HUES6 (cell line): ENCODE measurements around the gene CHST13.
"Not testable (repeated sequence)": the region's sequence is repeated elsewhere in the genome, so short reads cannot be mapped to it uniquely, and the experiment has no call there.

Source experiments
- H3K27ac ChIP-seq: 2 replicates; pipeline ENCODE4 v1.7.0; 2013; ENCODE audit warnings: low read depth, mild to moderate bottlenecking, low read length, inconsistent platforms
- H3K27me3 ChIP-seq: 2 replicates; pipeline ENCODE4 v1.6.1; 2013; ENCODE audit warnings: low read length; ENCODE audit not compliant: control insufficient read depth, insufficient read depth
- H3K36me3 ChIP-seq: 2 replicates; pipeline ENCODE4 v1.6.1; 2013; ENCODE audit warnings: low read length; ENCODE audit not compliant: control insufficient read depth, insufficient read depth
- H3K4me1 ChIP-seq: 2 replicates; pipeline ENCODE4 v1.6.1; 2013; ENCODE audit warnings: low read length; ENCODE audit not compliant: control insufficient read depth, insufficient read depth
- H3K4me3 ChIP-seq: 2 replicates; pipeline ENCODE4 v1.5.1; 2013; ENCODE audit warnings: low read depth, low read length
- H3K9ac ChIP-seq: one replicate; pipeline ENCODE4 v1.6.1; 2013; ENCODE audit warnings: mild to moderate bottlenecking, low read length
- H3K9me3 ChIP-seq: 2 replicates; pipeline ENCODE4 v1.6.1; 2013; ENCODE audit warnings: low read depth, low read length; ENCODE audit not compliant: control insufficient read depth, insufficient read depth

Gene CHST13

DNA sequence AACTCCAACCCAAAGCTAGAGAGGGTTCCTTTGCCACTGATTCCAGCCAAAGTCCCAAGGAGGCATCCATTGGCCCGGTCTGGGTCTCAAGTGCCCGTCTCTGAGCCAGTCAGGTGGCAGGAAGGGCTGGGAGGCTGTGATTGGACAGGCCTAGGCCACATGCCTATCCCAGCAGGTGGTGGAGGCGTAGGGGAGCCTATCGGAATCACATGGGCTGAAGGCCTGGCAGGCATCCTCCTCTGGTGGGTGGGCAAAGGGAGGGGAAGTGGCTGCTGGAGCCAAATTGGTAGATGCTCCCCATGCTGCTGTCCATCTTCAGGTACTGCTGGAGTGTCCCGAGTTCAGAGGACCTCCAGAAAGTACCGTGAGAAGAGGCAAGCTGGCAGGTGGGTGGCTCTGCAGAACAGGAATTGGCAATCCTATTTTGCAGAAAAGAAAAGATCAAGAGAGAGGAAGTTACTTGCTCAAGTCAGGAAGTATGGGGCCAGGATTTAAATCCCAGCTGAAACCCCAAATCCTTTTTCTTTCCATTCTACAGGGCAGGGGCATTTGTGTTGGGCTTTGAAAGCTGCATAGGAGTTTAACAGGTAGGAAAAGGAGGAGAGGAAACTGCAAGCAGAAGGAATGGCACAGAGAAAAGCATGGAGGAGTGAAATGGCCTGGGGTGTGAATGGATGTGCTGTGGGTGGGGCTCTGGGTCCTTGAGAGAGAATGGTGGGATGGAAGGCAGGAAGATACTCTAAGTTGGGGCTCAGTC lies 3.7 kb downstream of the CHST13 start:
- no peak overlapping the region for H3K27ac ChIP-seq
- H3K9me3 ChIP-seq, result no peaks in the 10 kb centered on the region
- H3K36me3 ChIP-seq, result no peaks in the 10 kb centered on the region

DNA sequence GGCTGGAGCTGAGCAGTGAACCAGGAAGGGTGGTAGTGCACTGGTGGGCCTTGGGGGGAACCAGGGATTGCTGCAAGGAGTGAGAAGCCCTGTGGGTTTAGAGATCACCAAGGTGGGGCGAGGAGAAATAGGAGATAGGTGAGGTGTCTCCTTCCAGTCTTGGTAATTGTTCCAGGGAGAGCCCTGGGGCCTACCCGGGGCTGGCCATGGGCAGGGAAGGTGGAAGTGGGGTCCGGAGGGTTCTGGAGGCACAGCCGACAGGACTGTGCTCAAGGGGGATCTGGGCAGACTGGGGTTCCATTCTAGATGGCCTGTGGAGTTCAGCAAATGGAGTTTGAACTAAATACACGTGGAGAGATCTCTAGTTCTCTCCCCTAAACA lies 4.5 kb downstream of the CHST13 start:
- Histone ChIP-seq H3K27me3 (peaks cover 28% of the 10 kb centered on the region), H3K4me3 (no peak overlapping the region), H3K9me3 (no peaks in the 10 kb centered on the region), H3K9ac (no peak overlapping the region), H3K27ac (no peak overlapping the region), H3K36me3 (no peaks in the 10 kb centered on the region), H3K4me1 (peaks cover 8% of the 10 kb centered on the region)

More for the DNA sequence above, 3.7 kb downstream of the CHST13 start:
- Histone ChIP-seq H3K4me3 (no peak overlapping the region), H3K4me1 (peaks cover 8% of the 10 kb centered on the region), H3K27me3 (peaks cover 36% of the 10 kb centered on the region), H3K9ac (no peak overlapping the region)

DNA sequence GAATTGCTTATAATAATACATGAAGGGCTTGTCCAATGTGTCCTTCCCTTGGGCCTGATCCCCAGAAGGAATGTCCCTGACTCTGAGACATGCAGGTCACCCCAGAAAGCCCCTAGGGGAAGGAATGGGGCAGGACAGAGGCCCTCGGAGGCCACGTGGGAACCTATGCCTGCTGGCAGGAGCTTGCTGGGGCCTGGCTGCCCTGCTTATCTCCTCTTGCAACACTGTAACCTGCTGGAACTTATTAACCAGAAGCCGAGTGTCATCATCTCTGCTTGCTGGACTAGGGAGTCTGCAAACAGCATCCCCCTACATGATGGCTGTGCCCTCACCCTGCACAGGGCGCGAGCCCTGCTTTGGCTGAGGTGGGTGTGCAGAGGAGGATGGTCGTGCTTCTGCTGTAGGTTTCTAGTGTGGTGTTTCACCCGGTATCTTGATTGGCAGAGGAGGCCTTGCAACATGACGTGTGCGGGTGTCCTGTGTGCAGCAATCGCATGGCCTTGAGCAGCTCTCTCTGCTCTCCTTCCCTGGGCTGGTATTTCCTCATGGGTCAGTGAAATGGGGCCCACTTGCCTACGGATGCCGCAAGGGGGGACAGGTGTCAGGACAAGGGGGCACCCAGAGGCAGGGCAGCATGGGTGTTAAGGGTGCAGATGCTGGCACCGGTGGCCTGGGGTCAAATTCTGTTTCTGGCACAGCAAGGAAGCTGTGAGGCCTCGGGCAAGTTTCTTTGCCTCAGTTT lies 5.0 kb downstream of the CHST13 start:
- Histone ChIP-seq H3K36me3 (no peaks in the 10 kb centered on the region), H3K27ac (no peak overlapping the region), H3K4me1 (peaks cover 3% of the 10 kb centered on the region), H3K27me3 (peaks cover 23% of the 10 kb centered on the region), H3K9ac (no peak overlapping the region), H3K9me3 (no peaks in the 10 kb centered on the region), H3K4me3 (no peak overlapping the region)

DNA sequence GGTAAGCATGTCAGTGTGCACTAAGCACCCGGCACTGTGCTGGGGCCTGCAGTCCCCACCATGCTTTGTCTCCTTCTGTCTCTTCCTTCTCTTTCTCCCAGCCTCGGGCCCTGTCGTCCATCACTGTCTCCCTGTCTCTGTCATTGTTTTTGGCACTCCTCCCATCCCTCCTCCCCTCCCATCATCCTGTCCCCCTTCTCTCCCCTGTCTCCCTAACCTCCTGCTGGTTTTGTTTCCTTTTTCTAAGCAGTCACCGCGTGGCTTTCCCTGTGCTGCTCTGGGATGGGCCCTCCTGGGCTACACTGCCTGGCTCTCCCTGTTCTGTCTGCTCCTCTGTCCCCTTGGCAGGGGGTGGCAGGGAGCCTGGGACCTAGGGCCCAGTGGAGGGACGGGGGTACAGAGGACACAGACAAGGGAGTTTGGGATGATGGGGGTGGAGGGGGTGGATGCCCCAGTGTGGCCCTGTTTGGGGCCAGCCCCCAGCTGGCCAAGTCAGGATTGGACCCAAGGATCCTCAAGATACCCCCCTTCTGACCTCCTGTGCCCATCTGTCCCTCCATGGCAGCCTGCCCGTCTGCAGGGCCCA lies 5.7 kb downstream of the CHST13 start:
- H3K27me3 ChIP-seq, result peaks cover 20% of the 10 kb centered on the region
- H3K4me3 ChIP-seq, result no peak overlapping the region
- H3K27ac ChIP-seq, result no peak overlapping the region
- H3K9me3 ChIP-seq, result no peaks in the 10 kb centered on the region
- H3K9ac ChIP-seq, result no peak overlapping the region
- H3K4me1 ChIP-seq, result peaks cover 2% of the 10 kb centered on the region
- no peaks in the 10 kb centered on the region for H3K36me3 ChIP-seq

DNA sequence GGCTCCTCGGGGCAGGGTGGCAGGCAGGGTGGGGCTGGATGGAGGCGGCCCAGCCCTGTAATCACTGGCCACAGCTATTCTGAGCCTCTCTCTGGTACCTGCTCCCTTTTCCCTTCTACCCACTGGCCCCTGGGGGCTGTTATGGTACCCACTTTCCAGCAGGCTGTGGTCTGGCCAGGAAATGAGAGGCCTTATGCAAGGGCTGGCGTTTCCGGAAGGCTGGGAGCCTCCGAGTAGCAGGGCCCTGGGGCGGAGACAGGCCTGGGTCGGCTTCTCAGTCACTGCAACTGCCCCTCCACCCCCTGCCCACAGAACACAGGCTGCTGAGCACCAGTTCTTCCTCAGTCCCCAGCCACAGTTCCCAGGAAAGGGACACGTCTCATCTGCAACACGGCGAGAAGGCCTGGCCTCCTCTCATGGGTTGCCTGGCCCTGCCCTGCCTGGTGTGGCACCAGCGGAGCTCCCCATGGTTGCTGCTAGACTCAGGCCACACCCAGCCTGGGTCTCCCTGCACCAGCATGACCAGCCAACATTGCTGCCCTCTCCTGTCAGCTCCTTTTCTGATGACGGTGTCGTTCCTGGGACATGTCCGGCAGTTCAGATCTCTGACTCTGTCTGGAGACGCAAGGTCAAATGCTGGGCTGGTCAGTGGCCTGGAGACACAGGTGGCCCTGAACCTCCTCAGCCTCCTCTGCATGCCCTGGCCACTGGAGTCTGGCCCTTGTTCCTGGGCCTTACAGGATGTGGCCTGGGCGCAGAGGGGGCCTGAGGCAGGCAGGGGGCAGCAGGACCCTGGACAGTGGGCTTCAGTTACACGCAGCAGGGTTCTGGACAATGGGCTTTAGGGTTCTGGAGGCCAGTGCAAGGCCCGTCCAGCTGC lies 6.5 kb downstream of the CHST13 start:
- Histone ChIP-seq H3K4me3 (no peak overlapping the region), H3K27me3 (peaks cover 20% of the 10 kb centered on the region), H3K9ac (no peak overlapping the region), H3K36me3 (no peaks in the 10 kb centered on the region), H3K4me1 (no peaks in the 10 kb centered on the region), H3K9me3 (no peaks in the 10 kb centered on the region), H3K27ac (no peak overlapping the region)

DNA sequence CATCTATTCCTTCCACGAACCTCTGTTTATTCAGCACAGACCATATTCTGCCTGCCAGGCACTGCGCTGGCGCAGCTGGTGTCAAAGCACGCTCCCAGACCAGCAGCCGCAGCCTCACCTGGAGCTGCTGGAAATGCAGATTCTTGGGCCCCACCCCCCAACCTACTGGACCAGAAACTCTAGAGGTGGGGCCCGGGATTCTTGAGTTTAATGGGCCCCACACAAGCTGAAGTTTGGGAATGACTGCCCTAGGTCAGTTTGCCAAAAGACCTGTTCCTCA lies 7.0 kb downstream of the CHST13 start:
- peaks cover 18% of the 10 kb centered on the region for H3K27me3 ChIP-seq
- H3K9me3 ChIP-seq, result no peaks in the 10 kb centered on the region
- H3K36me3 ChIP-seq, result no peaks in the 10 kb centered on the region
- no peak overlapping the region for H3K9ac ChIP-seq
- no peak overlapping the region for H3K27ac ChIP-seq
- H3K4me1 ChIP-seq, result no peaks in the 10 kb centered on the region
- no peak overlapping the region for H3K4me3 ChIP-seq

DNA sequence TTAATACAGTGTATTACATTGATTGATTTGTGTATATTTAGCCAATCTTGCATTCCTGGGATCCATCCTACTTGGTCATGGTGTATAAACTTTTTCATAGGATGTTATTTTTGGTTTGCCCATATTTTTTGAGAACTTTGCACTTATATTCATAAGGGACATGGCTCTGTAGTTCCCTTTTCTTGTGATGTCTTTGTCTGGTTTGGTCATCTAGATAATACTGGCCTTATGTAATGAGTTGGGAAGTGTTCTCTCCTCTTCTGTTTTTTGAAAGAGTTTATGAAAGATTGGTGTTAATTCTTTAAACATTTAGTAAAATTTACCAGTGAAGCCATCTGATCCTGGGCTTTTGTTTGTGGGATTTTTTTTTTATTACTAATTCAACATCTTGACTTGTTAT lies 9.6 kb downstream of the CHST13 start:
- no peak overlapping the region for H3K9ac ChIP-seq
- H3K9me3 ChIP-seq, result no peaks in the 10 kb centered on the region
- no peak overlapping the region for H3K27ac ChIP-seq
- peaks cover 15% of the 10 kb centered on the region for H3K27me3 ChIP-seq
- no peak overlapping the region for H3K4me3 ChIP-seq
- H3K4me1 ChIP-seq, result no peaks in the 10 kb centered on the region
- H3K36me3 ChIP-seq, result no peaks in the 10 kb centered on the region

DNA sequence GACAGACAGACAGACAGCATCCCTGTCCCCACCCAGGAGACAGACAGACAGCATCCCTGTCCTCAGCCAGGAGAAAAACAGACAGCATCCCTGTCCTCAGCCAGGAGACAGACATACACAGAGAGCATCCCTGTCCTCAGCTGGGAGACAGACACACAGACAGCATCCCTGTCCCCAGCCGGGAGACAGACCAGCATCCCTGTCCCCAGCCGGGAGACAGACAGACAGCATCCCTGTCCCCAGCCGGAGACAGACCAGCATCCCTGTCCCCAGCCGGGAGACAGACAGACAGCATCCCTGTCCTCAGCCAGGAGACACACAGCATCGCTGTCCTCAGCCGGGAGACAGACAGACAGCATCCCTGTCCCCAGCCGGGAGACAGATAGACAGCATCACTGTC lies 10.8 kb downstream of the CHST13 start:
- not testable (repeated sequence) for H3K9me3 ChIP-seq, H3K36me3 ChIP-seq, H3K27ac ChIP-seq, H3K9ac ChIP-seq, H3K4me1 ChIP-seq, H3K4me3 ChIP-seq
- H3K27me3 ChIP-seq, result peaks cover 15% of the 10 kb centered on the region

DNA sequence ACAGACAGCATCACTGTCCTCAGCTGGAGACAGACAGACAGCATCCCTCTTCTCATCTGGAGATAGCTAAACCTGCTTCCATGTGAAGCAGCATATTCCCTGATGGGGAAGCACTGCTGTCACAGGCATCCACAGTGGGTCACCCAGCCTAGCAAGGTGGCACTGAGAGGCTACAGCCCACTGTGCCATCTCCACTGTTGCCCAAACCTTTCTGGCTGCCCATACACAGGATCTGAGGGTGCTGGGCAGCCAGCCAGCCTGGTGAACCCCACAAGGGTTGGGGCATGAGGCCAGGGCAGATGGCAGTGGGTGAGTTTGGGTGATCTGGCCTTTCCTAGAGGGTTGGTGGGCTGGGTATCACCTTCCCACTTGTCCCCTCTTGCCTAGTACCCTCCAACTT lies 11.7 kb downstream of the CHST13 start:
- H3K9me3 ChIP-seq, result no peaks in the 10 kb centered on the region
- peaks cover 15% of the 10 kb centered on the region for H3K27me3 ChIP-seq
- no peak overlapping the region for H3K27ac ChIP-seq
- no peaks in the 10 kb centered on the region for H3K4me1 ChIP-seq
- no peaks in the 10 kb centered on the region for H3K36me3 ChIP-seq
- no peak overlapping the region for H3K4me3 ChIP-seq
- H3K9ac ChIP-seq, result no peak overlapping the region

DNA sequence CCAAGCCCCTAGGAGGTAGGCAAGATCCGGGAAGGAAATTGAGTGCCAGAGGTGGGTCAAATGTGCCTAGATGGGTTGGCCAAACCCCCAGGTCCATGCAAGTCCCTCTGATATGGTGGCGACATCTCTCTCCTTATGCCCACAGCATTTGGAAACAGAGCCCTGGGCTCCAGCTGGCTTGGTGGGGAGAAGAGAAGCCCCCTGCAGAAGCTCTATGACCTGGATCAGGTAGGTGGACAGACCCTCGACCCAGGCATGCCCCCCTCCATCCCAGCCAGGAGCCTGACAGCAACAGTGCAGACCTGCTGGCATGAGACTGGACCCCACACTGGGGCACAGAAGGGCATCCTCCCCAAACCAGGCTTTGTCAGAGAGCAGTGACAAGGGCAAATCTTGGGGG lies 12.2 kb downstream of the CHST13 start:
- Histone ChIP-seq H3K36me3 (no peaks in the 10 kb centered on the region), H3K9ac (no peak overlapping the region), H3K4me3 (no peak overlapping the region), H3K27me3 (peaks cover 15% of the 10 kb centered on the region), H3K27ac (no peak overlapping the region), H3K4me1 (no peaks in the 10 kb centered on the region), H3K9me3 (no peaks in the 10 kb centered on the region)
